ENCODE data around the gene KLHL29. TPM values are rescaled to one million over a fixed set of nuclear protein-coding genes. Genes with fewer than 3 reads are reported as not detected.
A peak's percentile ranks its signal among the peaks of the same experiment; 100 is the strongest.

Gene KLHL29
- total RNA-seq, 1 experiment from 2014 or later, result 7.7 TPM

GRCh38 chr2:23383100-23383499, 1.9 kb upstream of the KLHL29 start:
- Histone ChIP-seq H3K4me3 (ENCODE audit: low read depth in 2 of 2, low read length in 2 of 2) (no peak overlapping the region), H3K27me3 (ENCODE audit: control insufficient read depth, insufficient read depth, low read length) (peaks cover 6% of the 10 kb centered on the region), H3K36me3 (ENCODE audit: control insufficient read depth, insufficient read depth, low read length) (no peaks in the 10 kb centered on the region; the same call in 1 of the 2 replicates), H3K27ac (ENCODE audit: low read length) (no peak overlapping the region), H3K4me1 (ENCODE audit: control insufficient read depth, insufficient read depth, low read length) (peaks cover 9% of the 10 kb centered on the region), H3K9me3 (ENCODE audit: control insufficient read depth, insufficient read depth, low read depth, low read length) (no peaks in the 10 kb centered on the region)
- intact Hi-C loops (cut with micrococcal nuclease; ENCODE audit: unreplicated experiment) (no loop called here), in situ Hi-C loops (cut with HindIII; ENCODE audit: low pct_unique_long_range_greater_than_20kb, low sequenced_read_pairs) (no loop called here)
- POLR2A ChIA-PET, result no interaction called here
- DNase-seq (ENCODE audit: low read depth, low spot score), result no peak
- no peak for TF ChIP-seq CTCF (IDR thresholded peaks at IDR 0.05)
- no peak for ATAC-seq
- CTCF ChIA-PET, result interaction anchor here (0.6 kb wide), 1 partner anchor 39 kb away, joined by 3 read pairs; no protein-coding TSS in a partner anchor
- no TSS peak for BruUV-seq (replicated peaks)

DNA sequence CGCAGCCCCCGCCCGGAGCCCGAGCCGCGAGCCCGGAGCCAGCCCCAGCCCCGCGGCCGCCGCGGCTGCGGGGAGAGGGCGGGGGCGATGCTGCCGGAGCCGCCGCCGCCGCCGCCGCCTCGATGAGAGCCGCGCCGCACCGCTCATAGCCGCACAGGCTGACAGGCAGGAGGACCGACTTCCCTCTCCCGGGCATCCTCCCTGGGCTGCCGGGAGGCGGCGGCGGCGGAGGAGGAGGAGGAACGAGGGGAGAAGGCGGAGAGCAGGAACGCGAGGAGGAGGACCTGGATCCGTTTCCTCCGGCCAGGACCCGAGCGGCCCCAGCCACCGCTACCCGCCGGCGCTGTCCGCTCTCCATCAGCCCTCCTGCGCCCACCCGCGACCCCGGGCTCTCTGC, 370 bp downstream of the KLHL29 start:
- POLR2A ChIA-PET, result interaction anchor here (0.6 kb wide), 1 partner anchor 465 kb away, joined by 3 read pairs; no protein-coding TSS in a partner anchor
- DNase-seq (ENCODE audit: low read depth, low spot score) (no peak), ATAC-seq (peak; percentile 62)
- Histone ChIP-seq H3K27ac (ENCODE audit: low read length) (no peak overlapping the region), H3K36me3 (ENCODE audit: control insufficient read depth, insufficient read depth, low read length) (no peaks in the 10 kb centered on the region; the same call in 1 of the 2 replicates), H3K4me1 (ENCODE audit: control insufficient read depth, insufficient read depth, low read length) (peaks cover 11% of the 10 kb centered on the region), H3K27me3 (ENCODE audit: control insufficient read depth, insufficient read depth, low read length) (peaks cover 6% of the 10 kb centered on the region), H3K4me3 (ENCODE audit: low read depth in 2 of 2, low read length in 2 of 2) (peak overlapping the region; percentile 60 to 70), H3K9me3 (ENCODE audit: control insufficient read depth, insufficient read depth, low read depth, low read length) (no peaks in the 10 kb centered on the region)
- in situ Hi-C loops (cut with HindIII; ENCODE audit: low pct_unique_long_range_greater_than_20kb, low sequenced_read_pairs) (no loop called here), intact Hi-C loops (cut with micrococcal nuclease; ENCODE audit: unreplicated experiment) (no loop called here)
- CTCF ChIA-PET, result no interaction called here
- no peak for TF ChIP-seq CTCF (IDR thresholded peaks at IDR 0.05)
- no peak for TF ChIP-seq POLR2AphosphoS5 (IDR thresholded peaks at IDR 0.05; ENCODE audit: low read depth, low read length)
- TF ChIP-seq, protein P1, sequence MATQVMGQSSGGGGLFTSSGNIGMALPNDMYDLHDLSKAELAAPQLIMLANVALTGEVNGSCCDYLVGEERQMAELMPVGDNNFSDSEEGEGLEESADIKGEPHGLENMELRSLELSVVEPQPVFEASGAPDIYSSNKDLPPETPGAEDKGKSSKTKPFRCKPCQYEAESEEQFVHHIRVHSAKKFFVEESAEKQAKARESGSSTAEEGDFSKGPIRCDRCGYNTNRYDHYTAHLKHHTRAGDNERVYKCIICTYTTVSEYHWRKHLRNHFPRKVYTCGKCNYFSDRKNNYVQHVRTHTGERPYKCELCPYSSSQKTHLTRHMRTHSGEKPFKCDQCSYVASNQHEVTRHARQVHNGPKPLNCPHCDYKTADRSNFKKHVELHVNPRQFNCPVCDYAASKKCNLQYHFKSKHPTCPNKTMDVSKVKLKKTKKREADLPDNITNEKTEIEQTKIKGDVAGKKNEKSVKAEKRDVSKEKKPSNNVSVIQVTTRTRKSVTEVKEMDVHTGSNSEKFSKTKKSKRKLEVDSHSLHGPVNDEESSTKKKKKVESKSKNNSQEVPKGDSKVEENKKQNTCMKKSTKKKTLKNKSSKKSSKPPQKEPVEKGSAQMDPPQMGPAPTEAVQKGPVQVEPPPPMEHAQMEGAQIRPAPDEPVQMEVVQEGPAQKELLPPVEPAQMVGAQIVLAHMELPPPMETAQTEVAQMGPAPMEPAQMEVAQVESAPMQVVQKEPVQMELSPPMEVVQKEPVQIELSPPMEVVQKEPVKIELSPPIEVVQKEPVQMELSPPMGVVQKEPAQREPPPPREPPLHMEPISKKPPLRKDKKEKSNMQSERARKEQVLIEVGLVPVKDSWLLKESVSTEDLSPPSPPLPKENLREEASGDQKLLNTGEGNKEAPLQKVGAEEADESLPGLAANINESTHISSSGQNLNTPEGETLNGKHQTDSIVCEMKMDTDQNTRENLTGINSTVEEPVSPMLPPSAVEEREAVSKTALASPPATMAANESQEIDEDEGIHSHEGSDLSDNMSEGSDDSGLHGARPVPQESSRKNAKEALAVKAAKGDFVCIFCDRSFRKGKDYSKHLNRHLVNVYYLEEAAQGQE (IDR thresholded peaks at IDR 0.05; ENCODE audit: insufficient read depth in 1 of 2, low read depth in 2 of 2, low read length in 1 of 2), result no peak
- TF ChIP-seq SIN3A (IDR thresholded peaks at IDR 0.05; ENCODE audit: borderline replicate concordance, insufficient read depth, low read depth, low read length), result 0 out of 2 replicates have a peak, but pooled peaks have one; percentile 50
- no TSS peak for BruUV-seq (replicated peaks)

All from Panc1 (cell line).